Activated CD4-positive, CD25-positive, alpha-beta regulatory T cell (primary cell): ENCODE measurements around the gene RPL13A.
"Not testable (repeated sequence)": the region's sequence is repeated elsewhere in the genome, so short reads cannot be mapped to it uniquely, and the experiment has no call there.

Experiments used
- DNase-seq, 4 experiments: peaks; one replicate each; lab custom pipeline; 2025; lab: John Stamatoyannopoulos, UW

RPL13A gene

DNA sequence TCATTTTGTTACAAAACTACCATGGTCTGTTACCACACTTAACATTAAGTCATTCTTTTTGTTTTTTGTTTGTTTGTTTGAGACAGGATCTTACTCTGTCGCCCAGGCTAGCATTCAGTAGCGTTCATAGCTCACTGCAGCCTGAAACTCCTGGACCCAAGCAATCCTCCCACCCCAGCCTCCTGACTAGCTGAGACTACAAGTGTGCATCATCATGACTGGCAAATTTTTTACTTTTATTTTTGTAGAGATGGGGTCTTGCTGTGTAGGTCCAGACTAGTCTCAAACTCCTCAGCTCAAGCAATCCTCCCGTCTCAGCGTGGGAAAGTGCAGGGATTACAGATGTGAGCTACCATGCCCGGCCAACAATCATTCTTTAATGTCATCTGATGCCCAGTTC, 31.1 kb upstream of the RPL13A start:
- DNase-seq, result no peak

DNA sequence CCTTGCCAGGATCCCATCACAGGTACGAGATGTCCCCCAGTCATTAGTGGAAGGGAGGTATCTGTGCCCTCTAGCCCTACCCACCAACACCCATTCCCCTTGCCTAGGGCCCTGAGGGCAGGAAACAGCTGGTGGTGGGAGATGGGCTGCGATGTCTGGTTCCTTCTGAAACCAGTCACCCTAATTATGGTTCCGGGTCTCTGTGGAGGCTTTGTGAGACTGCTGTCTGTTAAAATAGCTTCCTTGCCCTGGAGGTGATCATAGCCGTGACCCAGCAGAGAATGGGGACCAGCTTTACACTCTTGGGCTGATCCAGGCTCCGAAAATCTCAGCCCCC, 28.9 kb upstream of the RPL13A start:
- no peak for DNase-seq

DNA sequence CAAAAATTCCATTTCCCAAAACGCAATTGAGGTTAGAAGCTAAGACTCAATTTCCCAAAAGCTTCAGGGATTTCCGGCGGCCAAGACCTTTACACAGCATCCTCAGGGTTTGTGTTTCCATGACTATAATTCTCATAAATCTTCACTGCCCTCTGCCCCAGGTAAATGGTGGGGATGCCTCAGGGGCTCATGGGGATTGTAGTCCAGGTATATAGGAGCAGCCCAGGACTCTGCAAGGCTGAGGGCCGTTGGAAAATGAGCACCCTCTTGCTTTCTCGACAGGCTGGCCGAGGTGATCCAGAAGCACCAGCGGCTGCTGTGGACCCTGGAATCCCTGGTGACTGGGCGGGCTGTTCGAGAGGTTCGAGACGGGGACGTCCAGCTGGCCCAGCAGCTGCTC, 28.0 kb upstream of the RPL13A start:
- DNase-seq, result no peak

GRCh38 chr19:49461130-49461529, 26.3 kb upstream of the RPL13A start:
- DNase-seq, result not testable (repeated sequence)

- no peak for DNase-seq
Measured at GRCh38 chr19:49461656-49462055, 25.8 kb upstream of the RPL13A start.

- no peak for DNase-seq
Measured at GRCh38 chr19:49462492-49462891, 24.9 kb upstream of the RPL13A start.

- no peak for DNase-seq
Measured at GRCh38 chr19:49463960-49464740, 23.3 kb upstream of the RPL13A start.

GRCh38 chr19:49465371-49465770, 22.0 kb upstream of the RPL13A start:
- DNase-seq, result no peak

GRCh38 chr19:49468199-49468598, 19.2 kb upstream of the RPL13A start:
- no peak for DNase-seq

DNA sequence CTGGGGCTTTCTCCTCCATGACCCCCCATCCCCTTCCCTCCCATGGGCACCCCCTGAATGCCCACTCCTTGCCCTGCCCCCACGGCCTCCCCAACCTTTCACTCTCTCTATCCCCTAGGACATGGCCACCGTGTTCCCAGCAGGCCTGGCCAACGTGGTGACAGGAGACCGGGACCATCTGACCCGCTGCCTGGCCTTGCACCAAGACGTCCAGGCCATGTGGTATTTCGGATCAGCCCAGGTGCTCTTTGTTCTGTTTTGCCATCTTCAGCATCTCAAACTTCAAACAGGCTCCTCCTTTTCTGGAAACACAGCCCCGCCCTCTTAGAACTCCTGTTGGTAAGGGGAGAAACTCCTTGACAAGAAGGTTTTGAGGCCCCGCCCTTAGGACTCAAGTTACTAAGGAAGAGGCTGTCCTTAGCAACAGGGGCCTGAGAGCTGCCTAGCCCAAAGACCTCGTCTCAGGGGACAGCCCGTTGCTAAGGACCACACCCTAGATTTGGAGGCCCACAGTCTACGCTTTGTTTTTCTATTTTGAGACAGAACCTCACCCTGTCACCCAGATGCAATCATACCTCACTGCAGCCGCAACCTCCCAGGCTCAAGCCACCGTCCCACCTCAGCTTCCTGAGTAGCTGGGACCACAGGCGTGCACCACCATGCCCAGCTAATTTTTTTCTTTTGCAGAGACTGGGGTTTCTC, 18.5 kb upstream of the RPL13A start:
- DNase-seq, result peak; percentile 25 to 73 (median 52)

DNA sequence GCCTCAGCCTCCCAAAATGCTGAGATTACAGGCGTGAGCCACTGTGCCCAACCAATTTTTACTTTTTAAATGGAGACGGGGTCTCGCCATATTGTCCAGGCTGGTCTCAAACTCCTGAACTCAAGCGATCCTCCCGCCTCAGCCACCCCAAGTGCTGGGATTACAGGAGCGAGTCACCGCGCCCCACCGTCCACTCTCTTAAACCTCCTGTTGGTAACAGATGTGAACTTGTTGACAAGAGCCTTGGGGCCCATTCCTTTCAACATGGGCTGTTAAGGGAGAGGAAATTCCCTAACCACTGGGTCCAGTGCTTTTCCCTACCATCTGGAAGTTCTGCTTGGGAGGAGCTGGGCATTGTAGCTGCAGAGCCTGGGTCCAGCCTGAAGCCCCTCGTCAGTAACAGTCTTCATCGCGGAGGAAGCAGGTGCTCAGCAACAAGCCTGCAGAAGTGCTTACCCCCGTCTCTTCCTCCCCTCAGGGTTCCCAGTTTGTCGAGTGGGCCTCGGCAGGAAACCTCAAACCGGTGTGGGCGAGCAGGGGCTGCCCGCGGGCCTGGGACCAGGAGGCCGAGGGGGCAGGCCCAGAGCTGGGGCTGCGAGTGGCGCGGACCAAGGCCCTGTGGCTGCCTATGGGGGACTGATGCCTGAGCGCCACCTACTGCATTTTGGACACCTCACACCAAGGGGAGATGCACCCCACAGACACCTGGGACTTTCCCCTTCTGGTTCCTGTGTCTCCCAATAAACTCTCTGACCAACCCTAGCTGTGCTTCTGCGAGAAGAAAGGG, 17.4 kb upstream of the RPL13A start:
- DNase-seq, result peak; percentile 37 to 50 (median 46)

GRCh38 chr19:49470615-49470978, 16.8 kb upstream of the RPL13A start:
- no peak for DNase-seq

DNA sequence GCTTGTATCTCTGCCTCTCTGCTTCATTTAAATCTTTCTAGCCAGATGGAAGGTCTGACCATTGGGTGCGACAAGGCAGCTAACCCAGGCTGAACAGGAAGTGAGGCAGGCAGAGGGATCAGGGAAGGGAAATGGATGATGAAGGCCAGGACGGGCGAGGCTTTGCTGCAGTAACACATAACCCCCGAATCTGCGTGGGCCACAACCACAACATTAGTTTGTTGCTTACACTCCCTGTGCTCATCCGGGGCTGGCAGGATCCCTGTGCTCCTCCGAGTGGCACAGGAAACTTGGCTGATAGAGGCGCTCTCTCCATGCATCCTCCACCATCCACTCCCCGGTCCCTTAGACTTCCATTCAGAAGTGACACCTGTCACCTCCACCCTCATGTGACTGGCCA, 14.5 kb upstream of the RPL13A start:
- no peak for DNase-seq

DNA sequence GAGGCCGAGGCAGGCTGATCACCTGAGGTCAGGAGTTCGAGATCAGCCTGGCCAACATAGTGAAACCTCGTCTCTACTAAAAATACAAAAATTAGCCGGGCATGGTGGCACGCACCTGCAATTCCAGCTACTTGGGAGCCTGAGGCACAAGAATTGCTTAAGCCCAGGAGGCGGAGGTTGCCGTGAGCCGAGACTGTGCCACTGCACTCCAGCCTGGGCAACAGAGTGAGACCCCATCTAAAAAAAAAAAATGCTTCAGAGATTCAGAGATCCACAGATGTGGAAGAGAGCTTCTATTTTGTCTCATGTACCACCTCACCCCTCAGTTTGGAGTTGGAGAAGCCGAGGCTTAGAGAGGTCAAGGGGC, 13.9 kb upstream of the RPL13A start:
- not testable (repeated sequence) for DNase-seq

DNA sequence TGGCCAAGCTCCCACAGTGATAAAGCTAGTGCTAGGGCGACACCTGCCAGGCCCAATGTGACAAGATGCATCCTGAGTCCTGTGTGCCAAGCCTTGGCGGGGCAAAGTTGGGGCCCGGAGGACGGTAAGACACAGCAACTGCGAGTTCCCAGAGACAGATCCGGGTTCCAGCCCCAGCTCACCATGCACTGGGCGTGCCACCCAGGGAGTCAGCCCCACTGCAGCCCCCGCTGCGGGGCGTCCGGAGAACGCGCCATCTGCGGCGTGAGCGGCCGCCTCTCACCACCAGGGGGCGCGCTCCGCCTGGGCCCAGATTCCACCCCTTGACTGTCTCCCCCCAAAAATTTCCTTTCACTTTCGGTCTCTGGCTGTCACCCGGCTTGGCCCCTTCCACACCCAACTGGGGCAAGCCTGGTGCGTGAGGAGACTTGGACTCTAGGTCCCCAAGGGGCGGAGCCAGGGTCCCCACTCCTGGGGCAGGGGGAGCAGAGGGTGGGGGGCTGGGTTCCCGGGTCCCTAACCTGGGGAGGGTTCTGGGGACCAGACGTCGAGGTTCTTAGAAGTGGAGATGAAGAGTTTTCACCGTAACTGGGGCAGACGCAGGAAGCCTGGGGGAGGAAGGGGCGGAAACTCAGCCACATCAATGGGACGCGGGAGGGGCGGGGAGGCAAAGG, 13.4 kb upstream of the RPL13A start, which contains the start of gene FLT3LG:
FLT3LG (plus strand) TSS at position 348 of the 674 bp plus-strand sequence. CDS start 425 bp downstream, outside the sequence.
- peak; percentile 84 to 93 (median 90) for DNase-seq

DNA sequence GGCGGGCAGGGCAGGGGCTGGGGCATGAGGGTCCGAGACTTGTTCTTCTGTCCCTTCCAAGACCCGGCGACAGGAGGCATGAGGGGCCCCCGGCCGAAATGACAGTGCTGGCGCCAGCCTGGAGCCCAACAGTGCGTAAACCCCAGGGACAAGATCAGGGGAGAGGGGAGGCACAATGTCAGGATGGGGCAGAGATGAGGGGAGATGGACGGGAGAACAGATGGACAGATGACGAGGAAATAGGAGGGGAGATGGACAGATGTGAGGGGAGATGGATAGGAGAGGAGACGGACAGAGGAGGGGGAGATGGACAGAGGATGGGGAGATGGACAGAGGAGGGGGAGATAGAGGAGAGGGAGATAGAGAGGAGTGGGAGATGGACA, 12.9 kb upstream of the RPL13A start:
- no peak for DNase-seq

GRCh38 chr19:49475191-49475917, 12.1 kb upstream of the RPL13A start:
- no peak for DNase-seq

DNA sequence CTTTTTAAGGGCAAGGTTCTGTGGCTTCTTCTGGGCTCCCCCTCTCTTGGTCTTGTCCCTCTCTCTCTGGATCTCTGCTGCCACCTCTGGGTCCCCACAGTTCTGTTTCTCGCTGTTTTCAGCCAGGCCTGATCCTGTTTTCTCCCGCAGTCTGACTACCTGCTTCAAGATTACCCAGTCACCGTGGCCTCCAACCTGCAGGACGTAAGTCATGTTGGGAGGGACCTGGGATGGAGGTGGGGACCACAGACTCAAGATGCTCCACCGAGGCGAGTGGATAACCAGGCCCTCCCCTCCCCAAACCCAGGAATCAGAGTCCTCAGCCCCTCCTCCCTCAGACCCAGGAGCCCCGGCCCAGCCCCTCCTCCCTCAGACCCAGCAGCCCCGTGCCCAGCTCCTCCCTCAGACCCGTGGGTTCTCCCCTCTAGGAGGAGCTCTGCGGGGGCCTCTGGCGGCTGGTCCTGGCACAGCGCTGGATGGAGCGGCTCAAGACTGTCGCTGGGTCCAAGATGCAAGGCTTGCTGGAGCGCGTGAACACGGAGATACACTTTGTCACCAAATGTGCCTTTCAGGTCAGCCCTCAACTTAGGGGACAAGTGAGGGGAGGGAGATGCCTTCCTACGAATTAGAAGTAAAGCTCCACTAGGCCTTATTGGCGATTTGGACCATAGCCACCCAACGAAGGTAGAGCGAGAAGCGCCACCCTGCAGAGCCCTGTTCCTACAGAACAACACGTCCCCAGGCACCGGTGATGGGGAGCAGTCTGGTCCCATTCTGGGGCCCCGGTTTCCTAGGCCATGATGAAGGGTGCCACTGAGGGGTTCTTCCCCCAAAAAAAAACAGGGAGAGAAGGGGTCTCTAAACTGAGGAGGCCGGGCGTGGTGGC, 11.2 kb upstream of the RPL13A start:
- DNase-seq, result peak; percentile 45 to 56 (median 46)

DNA sequence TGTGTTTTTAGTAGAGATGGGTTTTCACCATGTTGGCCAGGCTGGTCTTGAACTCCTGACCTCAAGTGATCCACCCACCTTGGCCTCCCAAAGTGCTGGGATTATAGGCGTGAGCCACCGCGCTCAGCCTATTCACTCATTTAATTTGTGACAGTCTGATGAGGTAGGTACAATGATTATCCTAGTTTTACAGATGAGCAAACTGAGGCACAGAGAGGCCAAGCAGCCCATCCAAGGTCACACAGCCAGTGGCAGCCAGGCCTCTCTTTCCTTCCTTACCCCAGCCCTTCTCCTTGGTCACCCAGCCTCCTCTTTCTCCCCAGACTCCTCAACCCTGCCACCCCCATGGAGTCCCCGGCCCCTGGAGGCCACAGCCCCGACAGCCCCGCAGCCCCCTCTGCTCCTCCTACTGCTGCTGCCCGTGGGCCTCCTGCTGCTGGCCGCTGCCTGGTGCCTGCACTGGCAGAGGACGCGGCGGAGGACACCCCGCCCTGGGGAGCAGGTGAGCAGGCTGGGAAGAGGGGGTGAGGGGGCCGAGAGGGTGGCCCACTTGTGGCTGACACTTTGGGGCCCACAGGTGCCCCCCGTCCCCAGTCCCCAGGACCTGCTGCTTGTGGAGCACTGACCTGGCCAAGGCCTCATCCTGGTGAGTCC, 7.3 kb upstream of the RPL13A start:
- DNase-seq, result no peak
